K562 (cell line): ENCODE data around the gene GABPB1. TPM values are rescaled to one million over a fixed set of nuclear protein-coding genes. Genes with fewer than 3 reads are reported as not detected.

Experiments used
- ATAC-seq: fragments of 200-7000 bp; cut with Tn5 transposase; 3 replicates; pipeline ENCODE4 v1.9.1; 2020; ENCODE audit warnings: moderate library complexity
- BruUV-seq: library from RNA; stranded (reverse); fragments of 400-500 nt; replicated peaks from 2 replicates; lab custom pipeline; 2021; lab: Mats Ljungman, UMichigan
- CTCF ChIA-PET: fragments of 300-600 bp; formaldehyde crosslinking; extraction: SDS; loops from one replicate; lab custom pipeline; 2021; ENCODE audit warnings: low intra/inter-chr PET ratio; lab: Yijun Ruan, JAX
- POLR2A ChIA-PET: fragments of 300-600, 350-650 bp; sonication (Branson Sonifier 250); formaldehyde crosslinking; extraction: SDS; loops from one replicate; lab custom pipeline; 2021; ENCODE audit warnings: antibody characterized with exemption, inconsistent platforms; lab: Yijun Ruan, JAX
- DNase-seq, 4 experiments: peaks; one replicate each; pipeline versions ENCODE4 v3.0.0 to v3.0.0-alpha.2; 2011 to 2018; ENCODE audit warnings: low spot score in 3 of 4, mixed read lengths in 3 of 4; ENCODE audit errors: extremely low read depth in 1 of 4
- FAIRE-seq: peaks from 2 replicates; lab custom pipeline; 2011; peaks lifted over from hg19 to GRCh38; lab: Jason Lieb, UNC
- H2AFZ ChIP-seq: 2 replicates; pipeline ENCODE4 v1.6.0; 2011; ENCODE audit warnings: low read depth, low read length, control low read depth, inconsistent platforms
- H3K27ac ChIP-seq: fragments of 200-600 bp; 3 replicates; pipeline ENCODE4 v1.8.0; 2011; ENCODE audit warnings: low read depth, mild to moderate bottlenecking, control low read depth, inconsistent platforms, low read length, moderate library complexity, mixed read lengths; ENCODE audit errors: extremely low read depth
- H3K27me3 ChIP-seq, 2 experiments: fragments of 300-600 bp in 1 of 2; 2 replicates in 1 of 2; 3 replicates in 1 of 2; pipeline versions ENCODE4 v1.6.0 to v1.8.0; 2011; ENCODE audit warnings: inconsistent platforms in 2 of 2, low read length in 2 of 2, mild to moderate bottlenecking in 1 of 2, mixed read lengths in 1 of 2, moderate library complexity in 1 of 2; ENCODE audit not compliant: control insufficient read depth in 2 of 2, insufficient read depth in 2 of 2
- H3K36me3 ChIP-seq: fragments of 300-600 bp; 3 replicates; pipeline ENCODE4 v1.8.0; 2011; ENCODE audit warnings: mild to moderate bottlenecking, low read length, inconsistent platforms; ENCODE audit not compliant: control insufficient read depth, insufficient read depth
- H3K4me1 ChIP-seq, 2 experiments: fragments of 200-600 bp in 1 of 2; replicated peaks in 1 of 2; 2 replicates in 1 of 2; 3 replicates in 1 of 2; pipeline versions ENCODE4 v1.5.1 to v1.8.0; 2011; ENCODE audit warnings: inconsistent platforms in 2 of 2, low read length in 2 of 2, mild to moderate bottlenecking in 1 of 2, mixed read lengths in 1 of 2, moderate library complexity in 1 of 2; ENCODE audit not compliant: control insufficient read depth in 2 of 2, insufficient read depth in 2 of 2
- H3K4me2 ChIP-seq: 2 replicates; pipeline ENCODE4 v1.6.1; 2011; ENCODE audit warnings: low read length, control low read depth, inconsistent platforms, mixed read lengths; ENCODE audit not compliant: insufficient read depth
- H3K4me3 ChIP-seq: fragments of 200-600 bp; sonication (generic), shearing (Covaris generic); 2 replicates; pipeline ENCODE4 v1.5.1; 2016; ENCODE audit warnings: control low read depth, inconsistent platforms
- H3K79me2 ChIP-seq: fragments of 200-600 bp; 3 replicates; pipeline ENCODE4 v1.8.0; 2011; ENCODE audit warnings: low read length, inconsistent platforms; ENCODE audit not compliant: control insufficient read depth, insufficient read depth
- H3K9ac ChIP-seq, 2 experiments: 2 replicates each; pipeline versions ENCODE4 v1.6.0 to v1.6.1; 2011; ENCODE audit warnings: low read depth in 2 of 2, low read length in 2 of 2, control low read depth in 1 of 2, inconsistent platforms in 1 of 2, mild to moderate bottlenecking in 1 of 2, mixed read lengths in 1 of 2; ENCODE audit not compliant: insufficient read depth in 1 of 2
- H3K9me1 ChIP-seq: one replicate; pipeline ENCODE4 v1.6.0; 2011; ENCODE audit warnings: inconsistent platforms, mild to moderate bottlenecking, low read length, moderate library complexity; ENCODE audit not compliant: control insufficient read depth, insufficient read depth
- H3K9me3 ChIP-seq: replicated peaks from 2 replicates; pipeline ENCODE4 v1.5.1; 2011; ENCODE audit warnings: low read depth, low read length, inconsistent platforms; ENCODE audit not compliant: control insufficient read depth, insufficient read depth
- H4K20me1 ChIP-seq: replicated peaks from 2 replicates; pipeline ENCODE4 v1.6.1; 2011; ENCODE audit warnings: low read length, inconsistent platforms, mixed read lengths; ENCODE audit not compliant: control insufficient read depth, insufficient read depth
- EHMT2 ChIP-seq: fragments of 450-650 bp; IDR thresholded peaks from 2 replicates; pipeline ENCODE4 v1.6.1; 2018; ENCODE audit warnings: antibody characterized with exemption
- HCFC1 ChIP-seq: IDR thresholded peaks from 2 replicates; pipeline ENCODE4 v1.6.1; 2012; ENCODE audit warnings: low read depth, low read length, improper control_type of control experiment
- RAD21 ChIP-seq, 2 experiments: fragments of 250-450 bp in 1 of 2; fragments of 450-650 bp in 1 of 2; sonication (Bioruptor Pico) in 1 of 2; formaldehyde crosslinking in 1 of 2; IDR thresholded peaks in 1 of 2; conservative IDR thresholded peaks in 1 of 2; 2 replicates each; pipeline versions ENCODE4 v1.4.0 to v1.8.0; 2020 to 2022; ENCODE audit warnings: mild to moderate bottlenecking in 2 of 2, moderate library complexity in 1 of 2
- RBBP5 ChIP-seq: fragments of 200-600 bp; sonication (generic); IDR thresholded peaks from 2 replicates; pipeline ENCODE4 v1.6.1; 2012; ENCODE audit warnings: borderline replicate concordance, mild to moderate bottlenecking, low read length, control low read depth, inconsistent platforms; ENCODE audit not compliant: insufficient read depth, poor library complexity, severe bottlenecking
- SMARCA4 ChIP-seq: fragments of 450-650 bp; IDR thresholded peaks from 2 replicates; pipeline ENCODE4 v1.6.1; 2016
- ZNF140 ChIP-seq: fragments of 250-450 bp; sonication (Bioruptor Pico); IDR thresholded peaks from 2 replicates; pipeline ENCODE4 v1.8.0; 2021; ENCODE audit warnings: moderate library complexity, mild to moderate bottlenecking, inconsistent platforms
- ZNF586 ChIP-seq: fragments of 450-650 bp; formaldehyde crosslinking; conservative IDR thresholded peaks from 2 replicates; pipeline ENCODE4 v1.4.0; 2020; ENCODE audit warnings: mild to moderate bottlenecking, moderate library complexity
- WGBS: fragments of 100-300 bp; shearing (Covaris generic); methylation state at CpG from one replicate; pipeline ENCODE4 v1.1.6; 2016; ENCODE audit warnings: low coverage, mixed read lengths; ENCODE audit not compliant: insufficient coverage; ENCODE audit errors: missing lambda C conversion rate; 5-methylcytosine and 5-hydroxymethylcytosine counted together
- in situ Hi-C: fragments of 300-500 bp; cut with MboI; formaldehyde crosslinking; loops from 4 replicates; pipeline ENCODE4 v1.15.0; 2018; ENCODE audit warnings: inconsistent platforms, mixed read lengths
- intact Hi-C: fragments of 100-400 bp; cut with micrococcal nuclease; formaldehyde crosslinking; loops from 2 replicates; pipeline ENCODE4 v1.14.2; 2022
- polyA plus RNA-seq, 8 experiments: library from polyadenylated mRNA; depleted of rRNA in 4 of 8; stranded (reverse) in 5 of 8; unstranded in 3 of 8; fragments of >200 nt; fragmentation: Nextera tagmentation in 2 of 8; fragmentation: Illumina TruSeq in 1 of 8; extraction: Ambion mirVana in 2 of 8; extraction: Trizol in 1 of 8; gene quantifications; 2 replicates each; pipeline versions ENCODE4 v1.2.1 to v1.2.3, GENCODE V29; 2011 to 2014; ENCODE audit warnings: inconsistent platforms in 1 of 8, missing spikeins in 1 of 8
- total RNA-seq, 7 experiments: library from RNA; depleted of rRNA in 6 of 7; stranded (reverse); fragments of >200 nt in 6 of 7; fragmentation: Illumina TruSeq in 2 of 7; extraction: Trizol in 2 of 7; gene quantifications; 2 replicates each; pipeline versions ENCODE4 v1.2.1 to v1.2.3, GENCODE V29; 2011 to 2021; ENCODE audit warnings: low replicate concordance in 1 of 7
- TF ChIP-seq, protein P1 (sequence below), 2 experiments: fragments of 450-650 bp; IDR thresholded peaks; 2 replicates each; pipeline ENCODE4 v1.6.1; 2016
- TF ChIP-seq, protein P2 (sequence below), 3 experiments: IDR thresholded peaks in 2 of 3; conservative IDR thresholded peaks in 1 of 3; 2 replicates each; pipeline ENCODE4 v1.5.1; 2011 to 2012; ENCODE audit warnings: low read length in 3 of 3, mild to moderate bottlenecking in 3 of 3, control low read depth in 2 of 3, improper control_type of control experiment in 1 of 3, inconsistent platforms in 1 of 3, low read depth in 1 of 3, mixed read lengths in 1 of 3, moderate library complexity in 1 of 3; ENCODE audit not compliant: insufficient read depth in 2 of 3

GABPB1 gene
- total and polyA plus RNA-seq, 9 of the 15 experiments (the other 6 are each of a cell fraction or from before 2014, with no cell fraction given) = 11.8 to 42.3 (median 33.2) TPM

GRCh38 chr15:50251638-50252182 lies 103.3 kb downstream of the GABPB1 start:
- no peaks in the 10 kb centered on the region for H3K36me3 ChIP-seq
- in situ Hi-C loops = no loop called here
- intact Hi-C loops = no loop called here
- no peaks in the 10 kb centered on the region for H3K9me3 ChIP-seq
- no peak overlapping the region for H3K4me2 ChIP-seq
- POLR2A ChIA-PET = interaction anchor here (1.0 to 4.7 kb wide), 4 partner anchors 9 to 22 kb away, joined by 3 to 28 read pairs (median 4); no protein-coding TSS in a partner anchor
- H3K27ac ChIP-seq = no peak overlapping the region
- no peak overlapping the region for H3K9ac ChIP-seq
- H3K9me1 ChIP-seq = no peaks in the 10 kb centered on the region
- TF ChIP-seq ZNF586 (no peak), SMARCA4 (0 out of 2 replicates have a peak, but pooled peaks have one; percentile 49), EHMT2 (peak; percentile 55; the same call in 1 of the 2 replicates), ZNF140 (CRISPR knock-in tag) (no peak), HCFC1 (no peak), RAD21 (CRISPR knock-in tag; conservative IDR thresholded peaks at IDR 0.05 in 1 of 2, IDR thresholded peaks at IDR 0.05 in 1 of 2) (peak in 1 of 2 experiments; percentile 35; a peak in 2 of 4 replicates), RBBP5 (no peak)
- TF ChIP-seq, protein P1, sequence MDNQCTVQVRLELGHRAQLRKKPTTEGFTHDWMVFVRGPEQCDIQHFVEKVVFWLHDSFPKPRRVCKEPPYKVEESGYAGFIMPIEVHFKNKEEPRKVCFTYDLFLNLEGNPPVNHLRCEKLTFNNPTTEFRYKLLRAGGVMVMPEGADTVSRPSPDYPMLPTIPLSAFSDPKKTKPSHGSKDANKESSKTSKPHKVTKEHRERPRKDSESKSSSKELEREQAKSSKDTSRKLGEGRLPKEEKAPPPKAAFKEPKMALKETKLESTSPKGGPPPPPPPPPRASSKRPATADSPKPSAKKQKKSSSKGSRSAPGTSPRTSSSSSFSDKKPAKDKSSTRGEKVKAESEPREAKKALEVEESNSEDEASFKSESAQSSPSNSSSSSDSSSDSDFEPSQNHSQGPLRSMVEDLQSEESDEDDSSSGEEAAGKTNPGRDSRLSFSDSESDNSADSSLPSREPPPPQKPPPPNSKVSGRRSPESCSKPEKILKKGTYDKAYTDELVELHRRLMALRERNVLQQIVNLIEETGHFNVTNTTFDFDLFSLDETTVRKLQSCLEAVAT (IDR thresholded peaks at IDR 0.05) = peak in 1 of 2 experiments; percentile 59; a peak in 2 of 4 replicates
- TF ChIP-seq, protein P2, sequence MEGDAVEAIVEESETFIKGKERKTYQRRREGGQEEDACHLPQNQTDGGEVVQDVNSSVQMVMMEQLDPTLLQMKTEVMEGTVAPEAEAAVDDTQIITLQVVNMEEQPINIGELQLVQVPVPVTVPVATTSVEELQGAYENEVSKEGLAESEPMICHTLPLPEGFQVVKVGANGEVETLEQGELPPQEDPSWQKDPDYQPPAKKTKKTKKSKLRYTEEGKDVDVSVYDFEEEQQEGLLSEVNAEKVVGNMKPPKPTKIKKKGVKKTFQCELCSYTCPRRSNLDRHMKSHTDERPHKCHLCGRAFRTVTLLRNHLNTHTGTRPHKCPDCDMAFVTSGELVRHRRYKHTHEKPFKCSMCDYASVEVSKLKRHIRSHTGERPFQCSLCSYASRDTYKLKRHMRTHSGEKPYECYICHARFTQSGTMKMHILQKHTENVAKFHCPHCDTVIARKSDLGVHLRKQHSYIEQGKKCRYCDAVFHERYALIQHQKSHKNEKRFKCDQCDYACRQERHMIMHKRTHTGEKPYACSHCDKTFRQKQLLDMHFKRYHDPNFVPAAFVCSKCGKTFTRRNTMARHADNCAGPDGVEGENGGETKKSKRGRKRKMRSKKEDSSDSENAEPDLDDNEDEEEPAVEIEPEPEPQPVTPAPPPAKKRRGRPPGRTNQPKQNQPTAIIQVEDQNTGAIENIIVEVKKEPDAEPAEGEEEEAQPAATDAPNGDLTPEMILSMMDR (IDR thresholded peaks at IDR 0.05 in 2 of 3, conservative IDR thresholded peaks at IDR 0.05 in 1 of 3; ENCODE audit: insufficient read depth in 2 of 3, low read depth in 1 of 3, low read length in 3 of 3) = peak in 2 of 3 experiments; percentile 34 to 47; a peak in 4 of 6 replicates
- BruUV-seq = no TSS peak
- no peak overlapping the region for H3K4me3 ChIP-seq
- ATAC-seq (peak; percentile 51; the same call in 2 of the 3 replicates), FAIRE-seq (no peak), DNase-seq (no peak)
- H3K27me3 ChIP-seq = no peaks in the 10 kb centered on the region
- CTCF ChIA-PET = no interaction called here
- no peaks in the 10 kb centered on the region for H3K79me2 ChIP-seq
- 68% methylated on average over 10 of the region's 11 CpGs for WGBS
- no peaks in the 10 kb centered on the region for H4K20me1 ChIP-seq
- no peak overlapping the region for H2AFZ ChIP-seq
- peaks cover 15 to 30% of the 10 kb centered on the region in 2 experiments for H3K4me1 ChIP-seq
